HepG2 (cell line): Measurements from ENCODE around the gene CALCA. TPM values are rescaled to one million over a fixed set of nuclear protein-coding genes. Genes with fewer than 3 reads are reported as not detected.
"Not testable (repeated sequence)": the region's sequence is repeated elsewhere in the genome, so short reads cannot be mapped to it uniquely, and the experiment has no call there.

Source experiments
- ATAC-seq: fragments of 200-7000 bp; cut with Tn5 transposase; 3 replicates; pipeline ENCODE4 v1.9.1; 2020; ENCODE audit warnings: mild to moderate bottlenecking, moderate library complexity
- BruUV-seq: library from RNA; stranded (reverse); fragments of 400-500 nt; replicated peaks from 2 replicates; lab custom pipeline; 2021; lab: Mats Ljungman, UMichigan
- CTCF ChIA-PET: fragments of 300-600 bp; formaldehyde crosslinking; extraction: SDS; loops from one replicate; lab custom pipeline; 2021; ENCODE audit warnings: low total read pairs, inconsistent platforms, low intra/inter-chr PET ratio; lab: Yijun Ruan, JAX
- POLR2A ChIA-PET: fragments of 350-600 bp; sonication (Branson Sonifier 250); formaldehyde crosslinking; loops from one replicate; lab custom pipeline; 2020; ENCODE audit warnings: antibody characterized with exemption, inconsistent platforms; lab: Yijun Ruan, JAX
- DNase-seq: peaks from one replicate; pipeline ENCODE4 v3.0.0-alpha.2; 2015; ENCODE audit warnings: low spot score
- FAIRE-seq: peaks from 3 replicates; lab custom pipeline; 2011; peaks lifted over from hg19 to GRCh38; lab: Jason Lieb, UNC
- H2AFZ ChIP-seq: one replicate; pipeline ENCODE4 v1.6.1; 2011; ENCODE audit warnings: low read length, inconsistent platforms
- H3K27ac ChIP-seq: fragments of 300-600 bp; 3 replicates; pipeline ENCODE4 v1.8.0; 2011; ENCODE audit warnings: mixed run types, mild to moderate bottlenecking, mixed read lengths, low read length, inconsistent platforms; ENCODE audit not compliant: insufficient read depth; ENCODE audit errors: extremely low read length
- H3K27me3 ChIP-seq, 2 experiments: fragments of 200-600 bp in 1 of 2; 2 replicates in 1 of 2; 3 replicates in 1 of 2; pipeline versions ENCODE4 v1.6.0 to v1.8.0; 2011; ENCODE audit warnings: low read length in 2 of 2, mild to moderate bottlenecking in 2 of 2, moderate library complexity in 2 of 2, inconsistent platforms in 1 of 2; ENCODE audit not compliant: insufficient read depth in 2 of 2, control insufficient read depth in 1 of 2
- H3K36me3 ChIP-seq, 2 experiments: fragments of 200-600 bp in 1 of 2; replicated peaks in 1 of 2; 2 replicates in 1 of 2; 3 replicates in 1 of 2; pipeline versions ENCODE4 v1.5.1 to v1.8.0; 2011; ENCODE audit warnings: low read length in 2 of 2, inconsistent platforms in 1 of 2; ENCODE audit not compliant: insufficient read depth in 2 of 2, control insufficient read depth in 1 of 2
- H3K4me1 ChIP-seq: 2 replicates; pipeline ENCODE4 v1.5.1; 2012; ENCODE audit warnings: low read length, inconsistent platforms; ENCODE audit not compliant: insufficient read depth
- H3K4me2 ChIP-seq: 2 replicates; pipeline ENCODE4 v1.6.0; 2011; ENCODE audit warnings: low read depth, low read length, inconsistent platforms
- H3K4me3 ChIP-seq, 3 experiments: fragments of 200-600 bp in 1 of 3; sonication (generic), shearing (Covaris generic) in 1 of 3; replicated peaks in 1 of 3; 2 replicates each; pipeline ENCODE4 v1.5.1; 2011 to 2016; ENCODE audit warnings: low read length in 3 of 3, inconsistent platforms in 2 of 3, low read depth in 2 of 3, mild to moderate bottlenecking in 2 of 3, control low read depth in 1 of 3, mixed read lengths in 1 of 3; ENCODE audit not compliant: insufficient read depth in 1 of 3
- H3K79me2 ChIP-seq: one replicate; pipeline ENCODE4 v1.6.1; 2011; ENCODE audit warnings: low read length, inconsistent platforms; ENCODE audit not compliant: insufficient read depth
- H3K9ac ChIP-seq: 2 replicates; pipeline ENCODE4 v1.6.0; 2011; ENCODE audit warnings: mild to moderate bottlenecking, low read depth, low read length, inconsistent platforms; ENCODE audit not compliant: insufficient read depth
- H3K9me3 ChIP-seq: 2 replicates; pipeline ENCODE4 v1.5.1; 2012; ENCODE audit warnings: mild to moderate bottlenecking, low read length
- H4K20me1 ChIP-seq: 2 replicates; pipeline ENCODE4 v1.6.0; 2011; ENCODE audit warnings: inconsistent platforms, mild to moderate bottlenecking, low read length, moderate library complexity; ENCODE audit not compliant: insufficient read depth
- ARID2 ChIP-seq: sonication (generic); formaldehyde crosslinking; IDR thresholded peaks from 2 replicates; pipeline ENCODE4 v1.8.1; 2022; ENCODE audit warnings: mild to moderate bottlenecking, missing genetic modification reagents, borderline replicate concordance
- MXD4 ChIP-seq: IDR thresholded peaks from 2 replicates; pipeline ENCODE4 v1.6.1; 2016; ENCODE audit warnings: mild to moderate bottlenecking, missing biosample characterization, missing genetic modification reagents
- ZNF263 ChIP-seq: sonication (generic); formaldehyde crosslinking; IDR thresholded peaks from 2 replicates; pipeline ENCODE4 v1.4.0; 2020; ENCODE audit warnings: missing genetic modification reagents
- WGBS: methylation state at CpG from one replicate; pipeline ENCODE4 v1.1.6; 2017; ENCODE audit warnings: low lambda C conversion rate; 5-methylcytosine and 5-hydroxymethylcytosine counted together
- in situ Hi-C: cut with HindIII; loops from 2 replicates; pipeline ENCODE4 v1.10.0; 2017; ENCODE audit warnings: low pct_unique_long_range_greater_than_20kb; ENCODE audit not compliant: extremely low pct_ligation_motif_present
- intact Hi-C: fragments of 100-400 bp; cut with micrococcal nuclease; formaldehyde crosslinking; loops from one replicate; pipeline ENCODE4 v1.10.0; 2022; ENCODE audit not compliant: unreplicated experiment
- polyA plus RNA-seq, 8 experiments: library from polyadenylated mRNA; depleted of rRNA in 3 of 8; stranded (reverse) in 7 of 8; unstranded in 1 of 8; fragments of >200 nt; fragmentation: Illumina TruSeq in 4 of 8; extraction: Trizol in 4 of 8; gene quantifications; 2 replicates each; pipeline versions ENCODE4 v1.2.1 to v1.2.3, GENCODE V29; 2011 to 2016; ENCODE audit warnings: low read depth in 4 of 8, missing spikeins in 1 of 8, mixed read lengths in 1 of 8; ENCODE audit not compliant: insufficient read depth in 1 of 8
- total RNA-seq, 5 experiments: library from RNA; depleted of rRNA; stranded (reverse); fragments of >200 nt; fragmentation: Illumina TruSeq; extraction: Trizol; gene quantifications; 2 replicates each; pipeline ENCODE4 v1.2.3, GENCODE V29; 2016; ENCODE audit warnings: low read depth in 1 of 5
- TF ChIP-seq, protein P1 (sequence below), 2 experiments: fragments of 450-650 bp in 1 of 2; sonication (generic) in 1 of 2; formaldehyde crosslinking in 1 of 2; IDR thresholded peaks; 2 replicates each; pipeline versions ENCODE4 v1.6.1 to v1.8.0; 2016 to 2022; ENCODE audit warnings: antibody characterized with exemption in 1 of 2, mild to moderate bottlenecking in 1 of 2, missing genetic modification reagents in 1 of 2

CALCA gene
- total and polyA plus RNA-seq, 2 of the 13 experiments (the other 11 are each of a cell fraction or from before 2014, with no cell fraction given), result not detected

DNA sequence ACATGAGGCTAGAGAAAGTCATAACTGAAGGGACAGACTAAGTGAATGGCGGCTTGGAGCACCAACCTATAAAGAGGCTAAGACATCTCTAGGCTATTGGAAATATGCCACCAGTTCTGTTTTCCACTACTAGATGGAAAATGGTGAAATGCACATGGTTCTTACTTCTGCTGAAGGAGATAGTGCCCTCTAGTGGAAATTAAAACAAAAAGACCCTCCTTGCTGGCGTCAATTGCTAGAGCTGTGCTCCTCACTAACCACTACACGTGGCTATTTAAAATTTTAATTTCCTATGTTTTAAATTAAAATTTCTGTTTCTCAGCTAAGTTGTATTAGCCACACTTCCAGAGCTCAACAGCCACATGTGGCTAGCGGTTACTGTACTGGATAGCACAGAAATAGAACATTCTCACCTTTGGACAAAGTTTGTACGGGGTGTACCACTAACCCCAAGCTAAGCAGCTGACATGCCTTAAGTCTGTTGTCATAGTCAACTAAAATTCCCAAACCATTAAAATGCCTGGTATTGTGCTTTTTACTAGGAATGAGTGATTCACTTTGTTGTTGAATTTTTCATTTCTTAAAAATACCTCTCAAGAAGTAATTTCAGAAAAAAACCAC lies 34.1 kb upstream of the CALCA start (continued):
- TF ChIP-seq MXD4 (CRISPR knock-in tag) (no peak), ZNF263 (CRISPR knock-in tag) (no peak), ARID2 (CRISPR knock-in tag) (no peak)
- TF ChIP-seq, protein P1, sequence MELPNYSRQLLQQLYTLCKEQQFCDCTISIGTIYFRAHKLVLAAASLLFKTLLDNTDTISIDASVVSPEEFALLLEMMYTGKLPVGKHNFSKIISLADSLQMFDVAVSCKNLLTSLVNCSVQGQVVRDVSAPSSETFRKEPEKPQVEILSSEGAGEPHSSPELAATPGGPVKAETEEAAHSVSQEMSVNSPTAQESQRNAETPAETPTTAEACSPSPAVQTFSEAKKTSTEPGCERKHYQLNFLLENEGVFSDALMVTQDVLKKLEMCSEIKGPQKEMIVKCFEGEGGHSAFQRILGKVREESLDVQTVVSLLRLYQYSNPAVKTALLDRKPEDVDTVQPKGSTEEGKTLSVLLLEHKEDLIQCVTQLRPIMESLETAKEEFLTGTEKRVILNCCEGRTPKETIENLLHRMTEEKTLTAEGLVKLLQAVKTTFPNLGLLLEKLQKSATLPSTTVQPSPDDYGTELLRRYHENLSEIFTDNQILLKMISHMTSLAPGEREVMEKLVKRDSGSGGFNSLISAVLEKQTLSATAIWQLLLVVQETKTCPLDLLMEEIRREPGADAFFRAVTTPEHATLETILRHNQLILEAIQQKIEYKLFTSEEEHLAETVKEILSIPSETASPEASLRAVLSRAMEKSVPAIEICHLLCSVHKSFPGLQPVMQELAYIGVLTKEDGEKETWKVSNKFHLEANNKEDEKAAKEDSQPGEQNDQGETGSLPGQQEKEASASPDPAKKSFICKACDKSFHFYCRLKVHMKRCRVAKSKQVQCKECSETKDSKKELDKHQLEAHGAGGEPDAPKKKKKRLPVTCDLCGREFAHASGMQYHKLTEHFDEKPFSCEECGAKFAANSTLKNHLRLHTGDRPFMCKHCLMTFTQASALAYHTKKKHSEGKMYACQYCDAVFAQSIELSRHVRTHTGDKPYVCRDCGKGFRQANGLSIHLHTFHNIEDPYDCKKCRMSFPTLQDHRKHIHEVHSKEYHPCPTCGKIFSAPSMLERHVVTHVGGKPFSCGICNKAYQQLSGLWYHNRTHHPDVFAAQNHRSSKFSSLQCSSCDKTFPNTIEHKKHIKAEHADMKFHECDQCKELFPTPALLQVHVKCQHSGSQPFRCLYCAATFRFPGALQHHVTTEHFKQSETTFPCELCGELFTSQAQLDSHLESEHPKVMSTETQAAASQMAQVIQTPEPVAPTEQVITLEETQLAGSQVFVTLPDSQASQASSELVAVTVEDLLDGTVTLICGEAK (IDR thresholded peaks at IDR 0.05), result no peak
- TF ChIP-seq, protein P1 (CRISPR knock-in tag; IDR thresholded peaks at IDR 0.05), result no peak

DNA sequence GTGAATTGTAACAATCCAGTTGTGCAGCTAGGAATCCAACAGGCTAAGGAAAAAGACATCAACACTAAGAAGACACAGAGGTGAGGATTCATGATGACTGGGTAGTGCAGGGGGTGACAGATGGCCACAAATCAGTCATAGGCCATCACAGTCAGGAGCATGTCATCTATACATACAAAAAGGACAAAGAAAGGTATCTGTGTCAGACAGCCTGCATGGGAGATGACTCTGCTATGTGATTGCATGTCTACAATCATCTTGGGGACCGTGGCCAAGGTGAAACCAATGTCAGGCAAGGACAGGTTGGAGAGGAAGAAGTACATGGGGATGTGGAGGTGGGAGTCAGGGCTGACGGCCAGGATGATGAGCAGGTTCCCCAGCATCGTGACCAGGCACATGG lies 16.0 kb upstream of the CALCA start:
- H3K4me1 ChIP-seq, H3K4me3 ChIP-seq, H2AFZ ChIP-seq, H3K36me3 ChIP-seq, BruUV-seq, H3K4me2 ChIP-seq, H3K79me2 ChIP-seq, H3K27me3 ChIP-seq, H3K9ac ChIP-seq, POLR2A ChIA-PET, CTCF ChIA-PET, ATAC-seq, FAIRE-seq, intact Hi-C loops, in situ Hi-C loops, DNase-seq, H4K20me1 ChIP-seq, H3K27ac ChIP-seq, H3K9me3 ChIP-seq: not testable (repeated sequence)
- 0% methylated on average over 3 of the region's 3 CpGs for WGBS
